DOHH2 (cell line): ENCODE results near the gene GRM3.

ENCODE experiments used
- H3F3A ChIP-seq: fragments of 200-600 bp; sonication (generic), shearing (Covaris generic); 2 replicates; pipeline ENCODE4 v1.6.0; 2016; ENCODE audit warnings: antibody characterized with exemption, mild to moderate bottlenecking; ENCODE audit not compliant: control insufficient read depth, insufficient read depth
- H3K27ac ChIP-seq: fragments of 200-600 bp; sonication (generic); 2 replicates; pipeline ENCODE4 v1.5.1; 2014; ENCODE audit warnings: low read depth, mild to moderate bottlenecking, low read length, moderate library complexity
- H3K27me3 ChIP-seq: fragments of 200-600 bp; sonication (generic); 2 replicates; pipeline ENCODE4 v1.6.1; 2014; ENCODE audit warnings: mild to moderate bottlenecking, low read length, mixed read lengths; ENCODE audit not compliant: control insufficient read depth
- H3K36me3 ChIP-seq: fragments of 200-600 bp; sonication (generic); 2 replicates; pipeline ENCODE4 v1.6.1; 2014; ENCODE audit warnings: mild to moderate bottlenecking, low read length, moderate library complexity, mixed read lengths; ENCODE audit not compliant: control insufficient read depth
- H3K4me1 ChIP-seq: fragments of 200-600 bp; sonication (generic); 2 replicates; pipeline ENCODE4 v1.6.1; 2014; ENCODE audit warnings: mild to moderate bottlenecking, low read length, mixed read lengths; ENCODE audit not compliant: control insufficient read depth
- H3K4me2 ChIP-seq: fragments of 200-600 bp; sonication (generic); 2 replicates; pipeline ENCODE4 v1.6.0; 2014; ENCODE audit warnings: mild to moderate bottlenecking, low read length, moderate library complexity
- H3K4me3 ChIP-seq: fragments of 200-600 bp; sonication (generic); 2 replicates; pipeline ENCODE4 v1.5.1; 2014; ENCODE audit warnings: mild to moderate bottlenecking, low read length, mixed read lengths
- H3K79me2 ChIP-seq: fragments of 200-600 bp; sonication (generic); 2 replicates; pipeline ENCODE4 v1.6.1; 2014; ENCODE audit warnings: mild to moderate bottlenecking, low read length, mixed read lengths; ENCODE audit not compliant: control insufficient read depth
- H3K9me2 ChIP-seq: fragments of 200-600 bp; sonication (generic); replicated peaks from 2 replicates; pipeline ENCODE4 v1.6.1; 2014; ENCODE audit warnings: mild to moderate bottlenecking, low read length, mixed read lengths; ENCODE audit not compliant: control insufficient read depth
- H3K9me3 ChIP-seq: fragments of 200-600 bp; sonication (generic); 2 replicates; pipeline ENCODE4 v1.6.1; 2014; ENCODE audit warnings: antibody characterized with exemption, low read length, mixed read lengths; ENCODE audit not compliant: control insufficient read depth, insufficient read depth
- H4K20me1 ChIP-seq: fragments of 200-600 bp; sonication (generic); 2 replicates; pipeline ENCODE4 v1.6.0; 2014; ENCODE audit warnings: low read depth, mild to moderate bottlenecking, antibody characterized with exemption, low read length, moderate library complexity; ENCODE audit not compliant: control insufficient read depth, insufficient read depth
- EZH2phosphoT487 ChIP-seq: fragments of 200-600 bp; sonication (generic); IDR thresholded peaks from 2 replicates; pipeline ENCODE4 v1.6.1; 2017; ENCODE audit warnings: borderline replicate concordance, mild to moderate bottlenecking, antibody characterized with exemption, low read length, moderate library complexity, mixed read lengths
- TF ChIP-seq, protein P1 (sequence below): fragments of 200-600 bp; sonication (generic); IDR thresholded peaks from one replicate; pipeline ENCODE4 v1.5.1; 2014; ENCODE audit warnings: antibody characterized with exemption, mild to moderate bottlenecking, low read depth, low read length; ENCODE audit not compliant: poor library complexity, severe bottlenecking

GRM3 gene

DNA sequence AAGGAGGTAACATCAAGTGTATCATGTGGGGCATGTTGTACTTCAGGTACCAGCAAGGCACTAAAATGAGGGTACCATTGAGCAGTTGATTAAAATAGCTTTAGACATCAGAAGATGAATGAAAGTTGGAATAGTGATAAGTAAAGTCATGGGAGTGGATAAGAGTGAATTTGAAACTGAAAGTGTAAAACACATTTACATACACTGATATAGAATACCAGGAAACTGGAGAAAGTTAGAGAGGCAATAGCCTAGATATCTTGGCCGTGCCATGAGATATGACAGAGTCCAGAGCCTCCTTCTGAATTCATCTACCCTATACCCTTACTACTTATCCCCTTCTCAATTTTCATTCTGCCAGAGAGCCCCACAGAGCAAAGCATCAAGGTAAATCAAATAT, 76.6 kb downstream of the GRM3 start:
- Histone ChIP-seq H3K27ac (no peak overlapping the region), H3K4me3 (no peak overlapping the region), H3K9me3 (no peaks in the 10 kb centered on the region), H3K4me2 (no peak overlapping the region), H3K4me1 (no peaks in the 10 kb centered on the region), H4K20me1 (no peaks in the 10 kb centered on the region), H3K27me3 (no peaks in the 10 kb centered on the region), H3K36me3 (no peaks in the 10 kb centered on the region), H3K79me2 (no peaks in the 10 kb centered on the region), H3F3A (no peaks in the 10 kb centered on the region), H3K9me2 (no peaks in the 10 kb centered on the region)
- no peak for TF ChIP-seq EZH2phosphoT487
- TF ChIP-seq, protein P1, sequence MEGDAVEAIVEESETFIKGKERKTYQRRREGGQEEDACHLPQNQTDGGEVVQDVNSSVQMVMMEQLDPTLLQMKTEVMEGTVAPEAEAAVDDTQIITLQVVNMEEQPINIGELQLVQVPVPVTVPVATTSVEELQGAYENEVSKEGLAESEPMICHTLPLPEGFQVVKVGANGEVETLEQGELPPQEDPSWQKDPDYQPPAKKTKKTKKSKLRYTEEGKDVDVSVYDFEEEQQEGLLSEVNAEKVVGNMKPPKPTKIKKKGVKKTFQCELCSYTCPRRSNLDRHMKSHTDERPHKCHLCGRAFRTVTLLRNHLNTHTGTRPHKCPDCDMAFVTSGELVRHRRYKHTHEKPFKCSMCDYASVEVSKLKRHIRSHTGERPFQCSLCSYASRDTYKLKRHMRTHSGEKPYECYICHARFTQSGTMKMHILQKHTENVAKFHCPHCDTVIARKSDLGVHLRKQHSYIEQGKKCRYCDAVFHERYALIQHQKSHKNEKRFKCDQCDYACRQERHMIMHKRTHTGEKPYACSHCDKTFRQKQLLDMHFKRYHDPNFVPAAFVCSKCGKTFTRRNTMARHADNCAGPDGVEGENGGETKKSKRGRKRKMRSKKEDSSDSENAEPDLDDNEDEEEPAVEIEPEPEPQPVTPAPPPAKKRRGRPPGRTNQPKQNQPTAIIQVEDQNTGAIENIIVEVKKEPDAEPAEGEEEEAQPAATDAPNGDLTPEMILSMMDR: no peak

DNA sequence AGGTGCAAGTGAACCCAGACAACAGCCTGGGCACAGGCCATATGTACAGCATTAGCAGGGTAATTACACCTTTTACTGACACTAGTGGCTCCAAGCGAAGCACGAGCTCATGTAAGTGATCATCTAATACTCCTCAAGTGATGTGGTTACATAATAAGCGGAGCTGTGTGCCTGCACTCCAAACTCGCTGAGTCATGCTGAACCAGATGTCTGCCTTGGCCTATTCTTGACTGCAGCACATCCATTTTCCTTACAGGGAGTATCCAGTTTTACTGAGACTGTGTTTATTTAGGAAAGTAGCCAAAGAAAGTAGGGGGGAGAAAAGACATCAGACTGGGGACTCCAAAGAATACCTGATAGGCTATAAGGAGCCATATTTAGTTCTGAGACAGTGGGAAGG, 90.1 kb downstream of the GRM3 start:
- Histone ChIP-seq H3K79me2 (no peaks in the 10 kb centered on the region), H3K4me2 (no peak overlapping the region), H3K4me3 (no peak overlapping the region), H3K36me3 (no peaks in the 10 kb centered on the region), H3F3A (no peaks in the 10 kb centered on the region), H4K20me1 (no peaks in the 10 kb centered on the region), H3K27ac (no peak overlapping the region), H3K27me3 (no peaks in the 10 kb centered on the region), H3K9me3 (no peaks in the 10 kb centered on the region), H3K9me2 (no peaks in the 10 kb centered on the region), H3K4me1 (no peaks in the 10 kb centered on the region)
- TF ChIP-seq, protein P1: no peak
- TF ChIP-seq EZH2phosphoT487: no peak

DNA sequence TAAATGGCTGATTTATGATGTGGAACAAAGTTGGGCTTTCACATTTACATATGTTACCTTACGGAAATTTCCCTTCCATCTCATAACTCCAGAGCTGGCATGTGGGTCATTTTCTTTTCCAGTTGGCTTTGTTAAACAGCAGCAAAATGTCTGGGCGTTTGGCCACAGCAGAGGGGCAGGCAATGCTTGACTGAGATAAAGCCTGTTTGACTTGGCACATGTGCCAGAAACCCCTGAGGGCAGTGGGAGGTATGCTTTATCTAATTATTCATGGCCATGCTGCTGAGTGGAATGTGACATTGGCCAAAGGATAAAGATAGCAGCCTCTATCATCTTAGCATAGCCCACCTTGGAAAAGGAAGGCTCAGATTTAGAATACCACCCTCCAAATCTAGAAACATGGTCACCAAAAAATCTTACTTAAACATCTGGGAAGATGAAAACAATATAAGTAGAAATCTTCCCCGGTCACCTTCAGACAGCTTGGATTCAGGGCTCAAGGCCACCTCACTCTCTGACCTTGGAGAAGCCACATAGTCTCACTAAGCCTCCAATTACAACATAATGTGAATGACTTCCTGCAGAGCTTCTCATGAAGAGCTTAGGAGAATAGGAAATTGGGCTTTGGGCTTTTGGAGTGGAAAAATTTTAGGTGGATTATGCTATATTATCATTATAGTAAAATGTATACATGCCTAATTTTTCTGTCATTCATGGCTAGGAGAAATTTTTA, 101.5 kb downstream of the GRM3 start:
- H3K36me3 ChIP-seq: no peaks in the 10 kb centered on the region
- no peak overlapping the region for H3K4me3 ChIP-seq
- no peaks in the 10 kb centered on the region for H3K4me1 ChIP-seq
- H3K9me2 ChIP-seq: no peaks in the 10 kb centered on the region
- H3K9me3 ChIP-seq: no peaks in the 10 kb centered on the region
- H3K27ac ChIP-seq: no peak overlapping the region
- H3K27me3 ChIP-seq: peaks cover 27% of the 10 kb centered on the region
- no peaks in the 10 kb centered on the region for H3K79me2 ChIP-seq
- TF ChIP-seq EZH2phosphoT487: no peak
- TF ChIP-seq, protein P1: no peak
- no peaks in the 10 kb centered on the region for H4K20me1 ChIP-seq
- H3F3A ChIP-seq: no peaks in the 10 kb centered on the region
- H3K4me2 ChIP-seq: no peak overlapping the region

DNA sequence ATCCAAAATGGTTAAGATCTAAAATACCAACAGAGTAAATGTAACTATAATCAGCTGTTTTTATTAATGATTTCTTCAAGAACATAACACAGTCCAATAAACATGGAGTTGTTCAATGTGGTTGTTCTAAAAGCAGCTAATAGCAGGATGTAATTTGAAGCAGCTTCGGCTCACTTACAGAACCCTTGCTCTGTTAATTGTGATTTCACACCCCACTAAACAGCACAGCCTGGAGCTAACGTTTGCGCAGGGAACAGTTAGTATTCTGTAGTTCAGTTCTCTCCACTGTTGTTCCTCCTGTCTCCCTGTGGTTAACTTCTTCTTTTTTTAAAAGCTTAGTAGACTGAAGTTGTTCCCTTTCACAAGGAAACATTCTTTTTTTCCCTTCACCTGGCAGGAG, 104.0 kb downstream of the GRM3 start:
- no peak overlapping the region for H3K4me2 ChIP-seq
- H4K20me1 ChIP-seq: no peaks in the 10 kb centered on the region
- TF ChIP-seq, protein P1: no peak
- no peak for TF ChIP-seq EZH2phosphoT487

More for the DNA sequence above, 104.0 kb downstream of the GRM3 start:
- Histone ChIP-seq H3K9me3 (no peaks in the 10 kb centered on the region), H3K9me2 (no peaks in the 10 kb centered on the region), H3K4me1 (no peaks in the 10 kb centered on the region), H3K27ac (no peak overlapping the region), H3F3A (no peaks in the 10 kb centered on the region), H3K79me2 (no peaks in the 10 kb centered on the region), H3K27me3 (peaks cover 27% of the 10 kb centered on the region), H3K4me3 (no peak overlapping the region), H3K36me3 (no peaks in the 10 kb centered on the region)
